ENCODE measurements around the gene TNIK.

Gene TNIK

DNA sequence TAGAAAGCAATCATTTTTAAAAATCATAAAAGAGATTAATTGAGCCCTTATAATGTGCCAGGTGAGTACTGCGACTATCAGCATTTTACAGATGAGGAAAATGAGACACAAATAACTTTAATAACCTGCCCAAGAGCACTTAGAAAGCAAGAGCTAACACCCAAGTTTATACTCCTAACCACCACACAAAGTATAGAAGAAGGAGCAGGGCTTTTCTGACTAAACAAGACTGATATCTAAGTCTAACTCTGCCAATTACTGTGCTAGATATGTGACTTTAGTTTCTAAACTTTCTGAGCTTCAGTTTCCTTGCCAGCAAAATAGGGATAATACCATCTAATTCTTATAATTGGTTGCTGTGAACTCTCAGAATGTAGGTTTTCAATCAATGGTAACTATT, 47.7 kb downstream of the TNIK start:
- DNase-seq (ENCODE audit: low spot score): no peak
- TF ChIP-seq, protein P1, sequence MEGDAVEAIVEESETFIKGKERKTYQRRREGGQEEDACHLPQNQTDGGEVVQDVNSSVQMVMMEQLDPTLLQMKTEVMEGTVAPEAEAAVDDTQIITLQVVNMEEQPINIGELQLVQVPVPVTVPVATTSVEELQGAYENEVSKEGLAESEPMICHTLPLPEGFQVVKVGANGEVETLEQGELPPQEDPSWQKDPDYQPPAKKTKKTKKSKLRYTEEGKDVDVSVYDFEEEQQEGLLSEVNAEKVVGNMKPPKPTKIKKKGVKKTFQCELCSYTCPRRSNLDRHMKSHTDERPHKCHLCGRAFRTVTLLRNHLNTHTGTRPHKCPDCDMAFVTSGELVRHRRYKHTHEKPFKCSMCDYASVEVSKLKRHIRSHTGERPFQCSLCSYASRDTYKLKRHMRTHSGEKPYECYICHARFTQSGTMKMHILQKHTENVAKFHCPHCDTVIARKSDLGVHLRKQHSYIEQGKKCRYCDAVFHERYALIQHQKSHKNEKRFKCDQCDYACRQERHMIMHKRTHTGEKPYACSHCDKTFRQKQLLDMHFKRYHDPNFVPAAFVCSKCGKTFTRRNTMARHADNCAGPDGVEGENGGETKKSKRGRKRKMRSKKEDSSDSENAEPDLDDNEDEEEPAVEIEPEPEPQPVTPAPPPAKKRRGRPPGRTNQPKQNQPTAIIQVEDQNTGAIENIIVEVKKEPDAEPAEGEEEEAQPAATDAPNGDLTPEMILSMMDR (IDR thresholded peaks at IDR 0.05): no peak

DNA sequence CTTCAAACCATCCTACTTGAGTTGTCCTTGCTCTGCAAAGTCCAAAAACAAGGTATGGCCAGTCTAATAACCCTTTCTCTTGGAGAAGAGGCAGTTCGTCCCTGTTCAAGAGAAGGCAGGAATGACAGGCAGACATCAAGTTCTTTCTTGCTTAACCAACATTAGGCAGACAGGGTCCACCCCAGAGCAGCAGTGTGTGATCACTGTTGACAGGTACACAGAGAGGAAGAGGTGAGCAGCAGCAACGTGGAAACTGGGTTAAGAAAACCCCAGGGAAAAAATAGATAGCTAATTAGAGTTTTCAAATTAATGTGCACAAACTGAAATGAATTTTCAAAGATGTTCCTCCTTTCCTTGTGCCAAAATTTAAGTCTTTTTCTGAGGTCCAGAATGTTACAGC, 48.2 kb downstream of the TNIK start:
- no peak overlapping the region for H3K27ac ChIP-seq
- DNase-seq (ENCODE audit: low spot score): no peak
- TF ChIP-seq, protein P1 (IDR thresholded peaks at IDR 0.05): no peak
- H3K4me3 ChIP-seq: no peak overlapping the region

More for the DNA sequence above, 47.7 kb downstream of the TNIK start:
- H3K4me3 ChIP-seq: no peak overlapping the region
- H3K27ac ChIP-seq: no peak overlapping the region

DNA sequence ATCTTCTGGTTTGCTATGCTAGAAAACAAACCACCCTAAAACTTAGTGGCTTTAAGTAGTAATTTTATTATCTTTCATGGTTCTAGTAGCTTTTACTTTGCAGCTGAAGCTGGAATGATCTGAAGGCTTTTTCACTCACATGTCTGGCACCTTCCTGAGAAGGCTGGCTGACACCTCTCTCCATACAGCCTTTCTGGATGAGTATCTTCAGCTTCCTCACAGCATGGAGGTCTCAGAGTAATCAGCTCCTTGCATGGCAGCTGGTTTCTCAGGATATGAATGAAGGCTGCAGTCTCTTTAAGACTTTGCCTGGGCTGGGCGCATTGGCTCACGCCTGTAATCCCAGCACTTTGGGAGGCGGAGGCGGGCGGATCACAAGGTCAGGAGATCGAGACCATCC, 50.0 kb downstream of the TNIK start:
- H3K27ac ChIP-seq: no peak overlapping the region
- DNase-seq (ENCODE audit: low spot score): no peak
- TF ChIP-seq, protein P1 (IDR thresholded peaks at IDR 0.05): no peak
- H3K4me3 ChIP-seq: no peak overlapping the region

DNA sequence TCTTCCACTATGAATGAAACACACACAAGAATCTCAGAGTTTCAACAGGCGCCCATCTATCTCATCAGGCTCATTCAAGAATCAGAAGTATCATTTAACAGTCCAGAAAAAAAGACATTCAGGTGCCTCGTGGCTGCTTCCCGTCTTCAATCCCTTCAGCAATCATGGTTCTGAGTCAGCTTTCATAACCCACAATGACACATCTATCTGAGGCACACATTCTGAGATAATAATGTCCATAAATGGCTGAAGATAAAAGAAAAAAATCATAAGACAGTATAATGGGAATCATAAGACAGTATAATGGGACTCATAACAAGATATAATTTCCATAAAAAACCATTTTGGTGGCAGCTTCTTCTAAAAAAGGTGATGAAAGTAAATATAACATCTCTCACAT, 52.4 kb downstream of the TNIK start:
- no peak overlapping the region for H3K27ac ChIP-seq
- DNase-seq (ENCODE audit: low spot score): no peak
- TF ChIP-seq, protein P1 (IDR thresholded peaks at IDR 0.05): no peak
- H3K4me3 ChIP-seq: no peak overlapping the region

DNA sequence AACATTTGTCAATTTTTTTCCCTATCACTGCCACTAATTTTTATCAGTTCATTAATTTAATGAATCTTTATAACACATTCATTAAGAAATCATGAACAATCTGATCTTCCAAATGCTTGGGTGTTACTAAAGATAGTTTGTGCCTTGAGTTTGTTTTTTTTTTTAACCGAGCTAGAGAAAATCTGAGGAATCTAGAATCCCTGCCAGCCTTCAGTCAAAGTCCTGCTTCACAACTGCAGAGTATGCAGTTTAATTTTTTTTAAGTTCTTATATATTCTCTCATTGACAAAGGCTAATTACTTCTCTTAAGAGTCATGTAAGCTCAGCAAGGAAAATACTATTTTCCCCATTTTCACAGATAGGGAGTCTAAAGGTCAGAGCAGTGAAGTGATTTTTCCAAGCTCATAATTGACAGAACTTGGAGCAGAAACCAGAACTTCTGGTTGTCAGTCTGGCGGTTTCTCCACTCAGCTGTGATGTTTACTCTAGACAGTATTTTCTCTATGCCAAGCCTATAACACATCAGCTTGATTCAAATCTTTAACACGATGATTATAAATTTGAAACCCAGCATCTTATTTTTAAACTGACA, 55.7 kb downstream of the TNIK start:
- Histone ChIP-seq H3K4me3 (no peak overlapping the region), H3K27ac (no peak overlapping the region)
- TF ChIP-seq, protein P1 (IDR thresholded peaks at IDR 0.05): no peak
- no peak for DNase-seq (ENCODE audit: low spot score)

DNA sequence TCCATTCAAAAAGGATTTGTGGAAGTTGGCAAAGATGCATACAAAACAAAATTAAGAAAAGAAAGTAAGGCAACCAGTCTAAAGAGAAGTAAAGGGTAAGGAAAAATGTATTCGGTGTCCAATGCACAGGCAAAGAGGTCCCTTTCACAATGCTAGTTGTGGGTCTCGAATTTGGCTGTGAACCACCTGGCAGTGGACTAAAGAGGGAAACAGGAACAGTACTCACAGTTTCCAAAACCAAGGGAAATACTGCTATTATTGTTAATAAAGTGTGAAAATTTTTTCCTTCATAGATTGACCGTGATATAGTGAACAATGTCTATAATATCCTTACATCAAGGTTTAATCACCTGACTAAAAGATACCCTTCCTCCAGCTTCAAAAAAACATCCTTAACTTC, 57.9 kb downstream of the TNIK start:
- Histone ChIP-seq H3K4me3 (no peak overlapping the region), H3K27ac (no peak overlapping the region)
- TF ChIP-seq, protein P1 (IDR thresholded peaks at IDR 0.05): no peak
- no peak for DNase-seq (ENCODE audit: low spot score)

DNA sequence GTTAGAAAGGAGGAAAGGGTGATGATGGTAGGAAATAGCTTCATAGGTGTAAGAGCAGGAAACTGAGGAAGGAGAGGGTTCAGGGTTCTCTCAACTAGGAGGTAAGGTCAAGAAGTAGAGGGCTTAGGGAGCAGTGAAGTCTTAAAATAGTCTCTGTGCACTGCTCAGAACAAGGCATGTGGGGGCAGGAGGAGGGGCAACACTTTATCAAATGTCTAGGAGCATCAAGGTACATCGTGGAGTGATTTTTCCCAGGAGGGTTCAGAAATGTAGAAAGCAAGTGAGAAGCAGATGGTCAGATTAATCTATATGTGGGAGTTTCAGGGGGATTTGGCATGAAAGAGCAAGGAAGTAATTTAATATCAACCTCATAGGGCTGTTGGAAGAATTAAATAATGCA, 58.8 kb downstream of the TNIK start:
- no peak for DNase-seq (ENCODE audit: low spot score)
- no peak overlapping the region for H3K4me3 ChIP-seq
- H3K27ac ChIP-seq: no peak overlapping the region
- TF ChIP-seq, protein P1 (IDR thresholded peaks at IDR 0.05): no peak

Data from coronary artery (tissue), 2 donors.